Adrenal gland (tissue), 5 donors: ENCODE measurements around the gene KIF26B.

Experiments
- POLR2A ChIP-seq, 2 donors: fragments of 450-650 bp; IDR thresholded peaks; one replicate each; pipeline ENCODE4 v1.6.1; 2017; ENCODE audit warnings: antibody characterized with exemption in 2 of 2, mild to moderate bottlenecking in 2 of 2, moderate library complexity in 1 of 2
- TF ChIP-seq, protein P1 (sequence below), 6 experiments: fragments of 450-650 bp in 4 of 6; fragments of 200-600 bp in 2 of 6; sonication (generic) in 1 of 6; IDR thresholded peaks; 1 replicate in 5 of 6; 2 replicates in 1 of 6; pipeline versions ENCODE4 v1.5.1 to v1.8.0; 2016 to 2021; ENCODE audit warnings: antibody characterized with exemption in 6 of 6, mild to moderate bottlenecking in 2 of 6, moderate library complexity in 1 of 6
- donor health status: DM: no; HTN: no; CAD: no.

- TF ChIP-seq, protein P1, sequence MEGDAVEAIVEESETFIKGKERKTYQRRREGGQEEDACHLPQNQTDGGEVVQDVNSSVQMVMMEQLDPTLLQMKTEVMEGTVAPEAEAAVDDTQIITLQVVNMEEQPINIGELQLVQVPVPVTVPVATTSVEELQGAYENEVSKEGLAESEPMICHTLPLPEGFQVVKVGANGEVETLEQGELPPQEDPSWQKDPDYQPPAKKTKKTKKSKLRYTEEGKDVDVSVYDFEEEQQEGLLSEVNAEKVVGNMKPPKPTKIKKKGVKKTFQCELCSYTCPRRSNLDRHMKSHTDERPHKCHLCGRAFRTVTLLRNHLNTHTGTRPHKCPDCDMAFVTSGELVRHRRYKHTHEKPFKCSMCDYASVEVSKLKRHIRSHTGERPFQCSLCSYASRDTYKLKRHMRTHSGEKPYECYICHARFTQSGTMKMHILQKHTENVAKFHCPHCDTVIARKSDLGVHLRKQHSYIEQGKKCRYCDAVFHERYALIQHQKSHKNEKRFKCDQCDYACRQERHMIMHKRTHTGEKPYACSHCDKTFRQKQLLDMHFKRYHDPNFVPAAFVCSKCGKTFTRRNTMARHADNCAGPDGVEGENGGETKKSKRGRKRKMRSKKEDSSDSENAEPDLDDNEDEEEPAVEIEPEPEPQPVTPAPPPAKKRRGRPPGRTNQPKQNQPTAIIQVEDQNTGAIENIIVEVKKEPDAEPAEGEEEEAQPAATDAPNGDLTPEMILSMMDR (IDR thresholded peaks at IDR 0.05) = no peak
- TF ChIP-seq POLR2A (IDR thresholded peaks at IDR 0.05) = no peak
These were observed 136.6 kb downstream of the KIF26B start for GRCh38 chr1:245291351-245291750.
